HG02885 (cell line): ENCODE results near the gene TNFRSF4.
"Not testable (repeated sequence)": the region's sequence is repeated elsewhere in the genome, so short reads cannot be mapped to it uniquely, and the experiment has no call there.

Experiments used
- ATAC-seq: cut with Tn5 transposase; IDR thresholded peaks from one replicate; pipeline ENCODE4 v1.9.1; 2021; ENCODE audit warnings: mild to moderate bottlenecking; ENCODE audit not compliant: unreplicated experiment, poor library complexity

TNFRSF4 gene

GRCh38 chr1:1185101-1185765 is 28.7 kb downstream of the TNFRSF4 start:
- no peak for ATAC-seq

- ATAC-seq = no peak
These were observed 29.8 kb downstream of the TNFRSF4 start for GRCh38 chr1:1183833-1184775.

- no peak for ATAC-seq
These were observed 30.7 kb downstream of the TNFRSF4 start for GRCh38 chr1:1183221-1183747.

- no peak for ATAC-seq
These were observed 31.3 kb downstream of the TNFRSF4 start for GRCh38 chr1:1182491-1183220.

- ATAC-seq = no peak
These were observed 32.0 kb downstream of the TNFRSF4 start for GRCh38 chr1:1181938-1182410.

- no peak for ATAC-seq
These were observed 32.6 kb downstream of the TNFRSF4 start for GRCh38 chr1:1181129-1181937.

- ATAC-seq = no peak
These were observed 33.7 kb downstream of the TNFRSF4 start for GRCh38 chr1:1179983-1180861.

GRCh38 chr1:1179346-1179982 is 34.5 kb downstream of the TNFRSF4 start:
- no peak for ATAC-seq

GRCh38 chr1:1178794-1179331 is 35.1 kb downstream of the TNFRSF4 start:
- no peak for ATAC-seq

GRCh38 chr1:1177452-1178206 is 36.3 kb downstream of the TNFRSF4 start:
- no peak for ATAC-seq

GRCh38 chr1:1176931-1177330 is 37.0 kb downstream of the TNFRSF4 start:
- ATAC-seq = no peak

- ATAC-seq = not testable (repeated sequence)
These were observed 37.7 kb downstream of the TNFRSF4 start for GRCh38 chr1:1176063-1176761.

- ATAC-seq = no peak
These were observed 38.5 kb downstream of the TNFRSF4 start for GRCh38 chr1:1175221-1176062.

GRCh38 chr1:1173793-1174415 is 40.0 kb downstream of the TNFRSF4 start, which contains the start of gene TTLL10:
Gene TTLL10, plus strand, starts transcription at chr1:1173880. Its CDS starts 5,336 bp downstream, at chr1:1179216.
- ATAC-seq = no peak

GRCh38 chr1:1173061-1173792 is 40.7 kb downstream of the TNFRSF4 start:
- ATAC-seq = no peak
